ENCODE measurements around the gene TACC2. TPM values are rescaled to one million over a fixed set of nuclear protein-coding genes. Genes with fewer than 3 reads are reported as not detected.

Gene TACC2
- total and polyA plus RNA-seq, 2 experiments from 2014 or later = 30.8 to 35.9 TPM

DNA sequence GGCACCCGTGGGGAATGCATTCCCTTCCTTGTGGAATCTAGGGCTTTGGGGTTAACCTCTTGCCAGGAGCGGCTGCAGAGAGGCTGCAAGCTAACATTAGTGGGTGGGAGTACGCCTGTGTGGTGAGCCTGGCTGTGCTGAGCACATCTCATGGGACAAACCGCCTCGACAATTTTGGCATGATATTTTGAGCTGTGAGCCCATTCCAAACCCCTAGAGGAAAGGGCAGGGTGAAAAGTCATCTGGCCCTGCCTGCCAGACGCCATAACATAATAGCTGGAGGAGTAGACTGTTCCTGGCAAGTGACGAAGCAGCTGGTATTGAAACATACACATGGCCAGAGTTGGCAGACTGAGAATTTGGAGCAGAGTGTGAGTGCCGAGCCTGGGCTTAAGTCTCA is 110.0 kb downstream of the TACC2 start:
- Histone ChIP-seq H3K4me2 (no peak overlapping the region), H3K27ac (ENCODE audit: low read depth) (no peak overlapping the region), H3F3A (replicated peaks; ENCODE audit: low read depth) (no peaks in the 10 kb centered on the region), H3K4me3 (no peak overlapping the region), H3K9me2 (ENCODE audit: insufficient read depth) (no peaks in the 10 kb centered on the region), H3K4me1 (ENCODE audit: insufficient read depth) (no peaks in the 10 kb centered on the region), H3K36me3 (ENCODE audit: insufficient read depth) (no peaks in the 10 kb centered on the region), H3K27me3 (ENCODE audit: insufficient read depth) (no peaks in the 10 kb centered on the region), H3K79me2 (replicated peaks; ENCODE audit: insufficient read depth) (no peaks in the 10 kb centered on the region), H2AFZ (no peak overlapping the region), H4K20me1 (replicated peaks; ENCODE audit: insufficient read depth) (no peaks in the 10 kb centered on the region)
- Mint-ChIP-seq H3K9me3 (no peaks in the 10 kb centered on the region), H3K4me3 (no peak overlapping the region), H3K4me1 (no peaks in the 10 kb centered on the region), H3K27ac (no peak overlapping the region), H3K27me3 (ENCODE audit: insufficient read depth, low read depth, poor library complexity) (peaks cover 4% of the 10 kb centered on the region), H3K36me3 (ENCODE audit: low read depth) (no peaks in the 10 kb centered on the region)
- no peak for ATAC-seq
- no peak for TF ChIP-seq EZH2phosphoT487 (IDR thresholded peaks at IDR 0.05; ENCODE audit: unreplicated experiment)
- no peak for TF ChIP-seq ZNF114 (CRISPR knock-in tag; IDR thresholded peaks at IDR 0.05)
- TF ChIP-seq, protein P1, sequence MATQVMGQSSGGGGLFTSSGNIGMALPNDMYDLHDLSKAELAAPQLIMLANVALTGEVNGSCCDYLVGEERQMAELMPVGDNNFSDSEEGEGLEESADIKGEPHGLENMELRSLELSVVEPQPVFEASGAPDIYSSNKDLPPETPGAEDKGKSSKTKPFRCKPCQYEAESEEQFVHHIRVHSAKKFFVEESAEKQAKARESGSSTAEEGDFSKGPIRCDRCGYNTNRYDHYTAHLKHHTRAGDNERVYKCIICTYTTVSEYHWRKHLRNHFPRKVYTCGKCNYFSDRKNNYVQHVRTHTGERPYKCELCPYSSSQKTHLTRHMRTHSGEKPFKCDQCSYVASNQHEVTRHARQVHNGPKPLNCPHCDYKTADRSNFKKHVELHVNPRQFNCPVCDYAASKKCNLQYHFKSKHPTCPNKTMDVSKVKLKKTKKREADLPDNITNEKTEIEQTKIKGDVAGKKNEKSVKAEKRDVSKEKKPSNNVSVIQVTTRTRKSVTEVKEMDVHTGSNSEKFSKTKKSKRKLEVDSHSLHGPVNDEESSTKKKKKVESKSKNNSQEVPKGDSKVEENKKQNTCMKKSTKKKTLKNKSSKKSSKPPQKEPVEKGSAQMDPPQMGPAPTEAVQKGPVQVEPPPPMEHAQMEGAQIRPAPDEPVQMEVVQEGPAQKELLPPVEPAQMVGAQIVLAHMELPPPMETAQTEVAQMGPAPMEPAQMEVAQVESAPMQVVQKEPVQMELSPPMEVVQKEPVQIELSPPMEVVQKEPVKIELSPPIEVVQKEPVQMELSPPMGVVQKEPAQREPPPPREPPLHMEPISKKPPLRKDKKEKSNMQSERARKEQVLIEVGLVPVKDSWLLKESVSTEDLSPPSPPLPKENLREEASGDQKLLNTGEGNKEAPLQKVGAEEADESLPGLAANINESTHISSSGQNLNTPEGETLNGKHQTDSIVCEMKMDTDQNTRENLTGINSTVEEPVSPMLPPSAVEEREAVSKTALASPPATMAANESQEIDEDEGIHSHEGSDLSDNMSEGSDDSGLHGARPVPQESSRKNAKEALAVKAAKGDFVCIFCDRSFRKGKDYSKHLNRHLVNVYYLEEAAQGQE (IDR thresholded peaks at IDR 0.05; ENCODE audit: unreplicated experiment) = no peak
- TF ChIP-seq, protein P2, sequence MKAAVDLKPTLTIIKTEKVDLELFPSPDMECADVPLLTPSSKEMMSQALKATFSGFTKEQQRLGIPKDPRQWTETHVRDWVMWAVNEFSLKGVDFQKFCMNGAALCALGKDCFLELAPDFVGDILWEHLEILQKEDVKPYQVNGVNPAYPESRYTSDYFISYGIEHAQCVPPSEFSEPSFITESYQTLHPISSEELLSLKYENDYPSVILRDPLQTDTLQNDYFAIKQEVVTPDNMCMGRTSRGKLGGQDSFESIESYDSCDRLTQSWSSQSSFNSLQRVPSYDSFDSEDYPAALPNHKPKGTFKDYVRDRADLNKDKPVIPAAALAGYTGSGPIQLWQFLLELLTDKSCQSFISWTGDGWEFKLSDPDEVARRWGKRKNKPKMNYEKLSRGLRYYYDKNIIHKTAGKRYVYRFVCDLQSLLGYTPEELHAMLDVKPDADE (IDR thresholded peaks at IDR 0.05) = no peak
- no peak for TF ChIP-seq POLR2AphosphoS5 (IDR thresholded peaks at IDR 0.05; ENCODE audit: low read depth)
- TF ChIP-seq, protein P3, sequence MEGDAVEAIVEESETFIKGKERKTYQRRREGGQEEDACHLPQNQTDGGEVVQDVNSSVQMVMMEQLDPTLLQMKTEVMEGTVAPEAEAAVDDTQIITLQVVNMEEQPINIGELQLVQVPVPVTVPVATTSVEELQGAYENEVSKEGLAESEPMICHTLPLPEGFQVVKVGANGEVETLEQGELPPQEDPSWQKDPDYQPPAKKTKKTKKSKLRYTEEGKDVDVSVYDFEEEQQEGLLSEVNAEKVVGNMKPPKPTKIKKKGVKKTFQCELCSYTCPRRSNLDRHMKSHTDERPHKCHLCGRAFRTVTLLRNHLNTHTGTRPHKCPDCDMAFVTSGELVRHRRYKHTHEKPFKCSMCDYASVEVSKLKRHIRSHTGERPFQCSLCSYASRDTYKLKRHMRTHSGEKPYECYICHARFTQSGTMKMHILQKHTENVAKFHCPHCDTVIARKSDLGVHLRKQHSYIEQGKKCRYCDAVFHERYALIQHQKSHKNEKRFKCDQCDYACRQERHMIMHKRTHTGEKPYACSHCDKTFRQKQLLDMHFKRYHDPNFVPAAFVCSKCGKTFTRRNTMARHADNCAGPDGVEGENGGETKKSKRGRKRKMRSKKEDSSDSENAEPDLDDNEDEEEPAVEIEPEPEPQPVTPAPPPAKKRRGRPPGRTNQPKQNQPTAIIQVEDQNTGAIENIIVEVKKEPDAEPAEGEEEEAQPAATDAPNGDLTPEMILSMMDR (conservative IDR thresholded peaks at IDR 0.05; ENCODE audit: low read depth in 2 of 2) = no peak
- no peak for TF ChIP-seq JUNB (IDR thresholded peaks at IDR 0.05; ENCODE audit: unreplicated experiment)
- TF ChIP-seq EZH2 (IDR thresholded peaks at IDR 0.05; ENCODE audit: low read depth, unreplicated experiment) = no peak
- TF ChIP-seq ZNF331 (CRISPR knock-in tag; IDR thresholded peaks at IDR 0.05; ENCODE audit: low read depth) = no peak
- TF ChIP-seq CREB1 (CRISPR knock-in tag; IDR thresholded peaks at IDR 0.05; ENCODE audit: low read depth) = no peak
- TF ChIP-seq STAT1 (IDR thresholded peaks at IDR 0.05; ENCODE audit: unreplicated experiment) = no peak
- TF ChIP-seq NANOG (IDR thresholded peaks at IDR 0.05; ENCODE audit: borderline replicate concordance) = no peak
- TF ChIP-seq, protein P4, sequence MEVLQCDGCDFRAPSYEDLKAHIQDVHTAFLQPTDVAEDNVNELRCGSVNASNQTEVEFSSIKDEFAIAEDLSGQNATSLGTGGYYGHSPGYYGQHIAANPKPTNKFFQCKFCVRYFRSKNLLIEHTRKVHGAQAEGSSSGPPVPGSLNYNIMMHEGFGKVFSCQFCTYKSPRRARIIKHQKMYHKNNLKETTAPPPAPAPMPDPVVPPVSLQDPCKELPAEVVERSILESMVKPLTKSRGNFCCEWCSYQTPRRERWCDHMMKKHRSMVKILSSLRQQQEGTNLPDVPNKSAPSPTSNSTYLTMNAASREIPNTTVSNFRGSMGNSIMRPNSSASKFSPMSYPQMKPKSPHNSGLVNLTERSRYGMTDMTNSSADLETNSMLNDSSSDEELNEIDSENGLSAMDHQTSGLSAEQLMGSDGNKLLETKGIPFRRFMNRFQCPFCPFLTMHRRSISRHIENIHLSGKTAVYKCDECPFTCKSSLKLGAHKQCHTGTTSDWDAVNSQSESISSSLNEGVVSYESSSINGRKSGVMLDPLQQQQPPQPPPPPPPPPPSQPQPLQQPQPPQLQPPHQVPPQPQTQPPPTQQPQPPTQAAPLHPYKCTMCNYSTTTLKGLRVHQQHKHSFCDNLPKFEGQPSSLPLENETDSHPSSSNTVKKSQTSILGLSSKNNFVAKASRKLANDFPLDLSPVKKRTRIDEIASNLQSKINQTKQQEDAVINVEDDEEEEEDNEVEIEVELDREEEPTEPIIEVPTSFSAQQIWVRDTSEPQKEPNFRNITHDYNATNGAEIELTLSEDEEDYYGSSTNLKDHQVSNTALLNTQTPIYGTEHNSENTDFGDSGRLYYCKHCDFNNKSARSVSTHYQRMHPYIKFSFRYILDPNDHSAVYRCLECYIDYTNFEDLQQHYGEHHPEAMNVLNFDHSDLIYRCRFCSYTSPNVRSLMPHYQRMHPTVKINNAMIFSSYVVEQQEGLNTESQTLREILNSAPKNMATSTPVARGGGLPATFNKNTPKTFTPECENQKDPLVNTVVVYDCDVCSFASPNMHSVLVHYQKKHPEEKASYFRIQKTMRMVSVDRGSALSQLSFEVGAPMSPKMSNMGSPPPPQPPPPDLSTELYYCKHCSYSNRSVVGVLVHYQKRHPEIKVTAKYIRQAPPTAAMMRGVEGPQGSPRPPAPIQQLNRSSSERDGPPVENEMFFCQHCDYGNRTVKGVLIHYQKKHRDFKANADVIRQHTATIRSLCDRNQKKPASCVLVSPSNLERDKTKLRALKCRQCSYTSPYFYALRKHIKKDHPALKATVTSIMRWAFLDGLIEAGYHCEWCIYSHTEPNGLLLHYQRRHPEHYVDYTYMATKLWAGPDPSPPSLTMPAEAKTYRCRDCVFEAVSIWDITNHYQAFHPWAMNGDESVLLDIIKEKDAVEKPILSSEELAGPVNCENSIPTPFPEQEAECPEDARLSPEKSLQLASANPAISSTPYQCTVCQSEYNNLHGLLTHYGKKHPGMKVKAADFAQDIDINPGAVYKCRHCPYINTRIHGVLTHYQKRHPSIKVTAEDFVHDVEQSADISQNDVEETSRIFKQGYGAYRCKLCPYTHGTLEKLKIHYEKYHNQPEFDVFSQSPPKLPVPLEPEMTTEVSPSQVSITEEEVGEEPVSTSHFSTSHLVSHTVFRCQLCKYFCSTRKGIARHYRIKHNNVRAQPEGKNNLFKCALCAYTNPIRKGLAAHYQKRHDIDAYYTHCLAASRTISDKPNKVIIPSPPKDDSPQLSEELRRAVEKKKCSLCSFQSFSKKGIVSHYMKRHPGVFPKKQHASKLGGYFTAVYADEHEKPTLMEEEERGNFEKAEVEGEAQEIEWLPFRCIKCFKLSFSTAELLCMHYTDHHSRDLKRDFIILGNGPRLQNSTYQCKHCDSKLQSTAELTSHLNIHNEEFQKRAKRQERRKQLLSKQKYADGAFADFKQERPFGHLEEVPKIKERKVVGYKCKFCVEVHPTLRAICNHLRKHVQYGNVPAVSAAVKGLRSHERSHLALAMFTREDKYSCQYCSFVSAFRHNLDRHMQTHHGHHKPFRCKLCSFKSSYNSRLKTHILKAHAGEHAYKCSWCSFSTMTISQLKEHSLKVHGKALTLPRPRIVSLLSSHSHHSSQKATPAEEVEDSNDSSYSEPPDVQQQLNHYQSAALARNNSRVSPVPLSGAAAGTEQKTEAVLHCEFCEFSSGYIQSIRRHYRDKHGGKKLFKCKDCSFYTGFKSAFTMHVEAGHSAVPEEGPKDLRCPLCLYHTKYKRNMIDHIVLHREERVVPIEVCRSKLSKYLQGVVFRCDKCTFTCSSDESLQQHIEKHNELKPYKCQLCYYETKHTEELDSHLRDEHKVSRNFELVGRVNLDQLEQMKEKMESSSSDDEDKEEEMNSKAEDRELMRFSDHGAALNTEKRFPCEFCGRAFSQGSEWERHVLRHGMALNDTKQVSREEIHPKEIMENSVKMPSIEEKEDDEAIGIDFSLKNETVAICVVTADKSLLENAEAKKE (CRISPR knock-in tag; IDR thresholded peaks at IDR 0.05) = no peak
- DNase-seq (ENCODE audit: low spot score) = no peak
